ENCODE measurements around the gene SCCPDH.

- TF ChIP-seq CTCF (IDR thresholded peaks at IDR 0.05; ENCODE audit: low read length) (no peak), EZH2 (optimal IDR thresholded peaks at IDR 0.05; ENCODE audit: low read depth, low read length) (no peak), EZH2phosphoT487 (IDR thresholded peaks at IDR 0.05; ENCODE audit: low read length) (no peak)
These were observed 66.2 kb downstream of the SCCPDH start for GRCh38 chr1:246790364-246790763.

Measured in MM.1S (cell line).